GM12873 (cell line): ENCODE data around the gene DNAAF5.

ENCODE experiments used
- CTCF ChIP-seq: IDR thresholded peaks from 2 replicates; pipeline ENCODE4 v1.5.1; 2012; ENCODE audit warnings: low read depth, mild to moderate bottlenecking, moderate library complexity, low read length, control low read depth; ENCODE audit not compliant: insufficient read depth; ENCODE audit errors: missing control alignments

The DNAAF5 gene

GRCh38 chr7:746155-747061 lies 19.9 kb downstream of the DNAAF5 start:
- no peak for TF ChIP-seq CTCF

DNA sequence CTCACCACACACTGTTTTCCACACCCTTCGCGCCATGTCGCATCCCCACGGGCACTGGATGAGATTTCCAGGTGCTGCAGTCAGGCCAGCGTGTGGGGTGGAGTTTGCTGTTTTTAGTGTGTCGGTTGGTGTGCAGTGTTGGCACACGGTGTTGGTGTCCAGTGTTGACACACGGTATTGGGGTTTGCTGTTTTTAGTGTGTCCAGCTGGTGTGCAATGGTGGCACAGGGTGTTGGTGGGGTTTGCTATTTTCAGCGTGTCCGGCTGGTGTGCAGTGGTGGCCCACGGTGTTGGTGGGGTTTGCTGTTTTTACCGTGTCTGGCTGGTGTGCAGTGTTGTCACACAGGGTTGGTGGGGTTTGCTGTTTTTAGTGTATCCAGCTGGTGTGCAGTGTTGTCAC lies 20.7 kb downstream of the DNAAF5 start:
- TF ChIP-seq CTCF = no peak

GRCh38 chr7:748446-748845 lies 21.9 kb downstream of the DNAAF5 start:
- no peak for TF ChIP-seq CTCF

- no peak for TF ChIP-seq CTCF
Observed at GRCh38 chr7:749140-749551, 22.6 kb downstream of the DNAAF5 start.

DNA sequence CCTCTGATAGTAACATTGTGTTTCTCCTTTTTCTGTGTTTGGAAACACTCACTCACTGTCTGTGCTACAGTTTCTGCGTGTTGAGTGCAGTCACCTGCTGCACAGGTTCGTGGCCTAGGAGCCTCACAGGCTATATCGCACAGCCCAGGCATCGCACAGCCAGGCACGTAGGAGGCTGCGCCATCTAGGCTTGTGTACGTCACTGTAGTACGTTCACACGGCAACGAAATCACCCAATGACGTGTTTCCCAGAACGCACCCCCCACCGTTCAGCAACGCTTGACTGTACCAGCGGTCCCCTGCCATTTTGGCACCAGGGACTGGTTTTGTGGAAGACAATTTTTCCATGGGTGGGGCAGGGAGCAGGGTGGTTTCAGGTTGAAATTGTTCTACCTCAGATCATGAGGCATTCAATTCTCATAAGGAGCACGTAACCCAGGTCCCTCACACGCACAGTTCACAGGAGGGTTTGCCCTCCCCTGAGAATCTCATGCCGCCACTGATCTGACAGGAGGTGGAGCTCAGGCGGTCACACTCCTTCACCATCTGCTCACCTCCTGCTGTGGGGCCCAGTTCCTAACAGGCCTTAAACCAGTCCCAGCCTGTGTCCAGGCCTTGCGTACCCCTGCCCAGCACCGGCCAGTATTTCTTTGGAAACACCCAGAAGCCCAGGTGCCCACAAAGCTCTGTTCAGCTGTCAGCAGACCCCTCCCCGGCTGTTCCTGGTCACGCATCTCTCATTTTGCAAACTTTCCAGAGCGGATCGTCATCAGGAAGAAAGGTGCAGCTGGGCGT lies 23.8 kb downstream of the DNAAF5 start:
- no peak for TF ChIP-seq CTCF

GRCh38 chr7:751826-752225 lies 25.3 kb downstream of the DNAAF5 start:
- TF ChIP-seq CTCF = no peak

DNA sequence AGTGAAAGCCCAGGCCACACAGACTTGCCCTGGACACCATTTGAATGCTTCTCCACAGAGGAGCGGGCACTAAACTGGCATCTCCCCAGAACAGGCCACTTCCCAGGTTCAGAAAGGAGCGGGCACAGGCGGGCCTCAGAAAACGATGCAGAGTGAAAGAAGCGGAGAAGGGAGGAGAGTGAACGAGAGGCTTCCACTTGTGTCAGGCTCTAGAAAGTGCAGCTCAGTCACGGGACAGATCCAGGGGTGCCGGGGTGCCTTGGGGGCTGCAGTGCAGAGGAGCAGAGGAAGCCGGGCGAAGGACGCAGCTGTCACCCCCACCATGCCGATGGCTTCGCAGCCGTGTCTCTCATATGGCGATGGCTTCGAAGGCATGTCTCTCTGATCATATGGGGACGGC lies 26.7 kb downstream of the DNAAF5 start:
- TF ChIP-seq CTCF = no peak
